ENCODE results near the gene CHADL.

CHADL gene

GRCh38 chr22:41245917-41246499, 5.3 kb upstream of the CHADL start:
- peaks cover 17% of the 10 kb centered on the region for H3K36me3 Mint-ChIP-seq (ENCODE audit: low read depth)
- no peak overlapping the region for H3K27ac Mint-ChIP-seq
- no peaks in the 10 kb centered on the region for H3K4me1 Mint-ChIP-seq (ENCODE audit: low read depth)

GRCh38 chr22:41243361-41243760, 2.6 kb upstream of the CHADL start:
- Mint-ChIP-seq H3K9me3 (no peaks in the 10 kb centered on the region), H3K4me1 (ENCODE audit: low read depth) (peaks cover 4% of the 10 kb centered on the region), H3K27me3 (ENCODE audit: low read depth) (peaks cover 4% of the 10 kb centered on the region), H3K36me3 (ENCODE audit: low read depth) (peaks cover 13% of the 10 kb centered on the region), H3K4me3 (no peak overlapping the region), H3K27ac (no peak overlapping the region)

More at GRCh38 chr22:41245917-41246499, 5.3 kb upstream of the CHADL start:
- Mint-ChIP-seq H3K4me3 (no peak overlapping the region), H3K27me3 (ENCODE audit: low read depth) (no peaks in the 10 kb centered on the region), H3K9me3 (no peaks in the 10 kb centered on the region)

- Mint-ChIP-seq H3K4me1 (ENCODE audit: low read depth) (peaks cover 4% of the 10 kb centered on the region), H3K4me3 (no peak overlapping the region), H3K9me3 (no peaks in the 10 kb centered on the region), H3K36me3 (ENCODE audit: low read depth) (peaks cover 10% of the 10 kb centered on the region), H3K27me3 (ENCODE audit: low read depth) (peaks cover 4% of the 10 kb centered on the region), H3K27ac (no peak overlapping the region)
Measured at GRCh38 chr22:41242396-41243117, 1.8 kb upstream of the CHADL start.

DNA sequence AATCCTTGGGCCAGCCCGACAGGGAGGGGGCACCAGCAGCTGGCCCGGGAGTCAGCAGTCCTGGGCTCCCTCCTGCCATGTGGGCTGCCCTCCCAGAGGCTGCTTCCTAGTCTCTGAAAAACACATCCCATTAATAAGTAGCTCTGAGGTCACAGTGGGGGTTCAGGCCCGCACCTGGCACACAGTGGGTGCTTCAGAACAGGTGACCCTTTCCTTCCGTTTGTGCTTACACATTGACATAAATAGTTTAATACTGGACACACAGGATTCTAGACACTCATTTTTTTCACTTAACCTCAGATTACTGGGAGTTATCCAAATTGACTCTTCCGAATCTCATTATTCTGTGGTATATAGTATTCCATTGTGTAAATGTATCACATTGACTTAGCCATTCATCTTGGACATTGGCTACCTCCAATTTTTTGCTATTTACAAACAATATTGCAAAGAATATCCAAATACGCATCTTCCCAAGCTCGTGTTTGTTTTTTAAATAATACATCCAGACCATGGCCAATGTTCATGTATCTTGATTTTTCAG, 474 bp upstream of the CHADL start:
- Mint-ChIP-seq H3K27ac (no peak overlapping the region), H3K4me1 (ENCODE audit: low read depth) (peaks cover 4% of the 10 kb centered on the region), H3K4me3 (no peak overlapping the region), H3K9me3 (no peaks in the 10 kb centered on the region), H3K36me3 (ENCODE audit: low read depth) (peaks cover 8% of the 10 kb centered on the region), H3K27me3 (ENCODE audit: low read depth) (peaks cover 4% of the 10 kb centered on the region)

DNA sequence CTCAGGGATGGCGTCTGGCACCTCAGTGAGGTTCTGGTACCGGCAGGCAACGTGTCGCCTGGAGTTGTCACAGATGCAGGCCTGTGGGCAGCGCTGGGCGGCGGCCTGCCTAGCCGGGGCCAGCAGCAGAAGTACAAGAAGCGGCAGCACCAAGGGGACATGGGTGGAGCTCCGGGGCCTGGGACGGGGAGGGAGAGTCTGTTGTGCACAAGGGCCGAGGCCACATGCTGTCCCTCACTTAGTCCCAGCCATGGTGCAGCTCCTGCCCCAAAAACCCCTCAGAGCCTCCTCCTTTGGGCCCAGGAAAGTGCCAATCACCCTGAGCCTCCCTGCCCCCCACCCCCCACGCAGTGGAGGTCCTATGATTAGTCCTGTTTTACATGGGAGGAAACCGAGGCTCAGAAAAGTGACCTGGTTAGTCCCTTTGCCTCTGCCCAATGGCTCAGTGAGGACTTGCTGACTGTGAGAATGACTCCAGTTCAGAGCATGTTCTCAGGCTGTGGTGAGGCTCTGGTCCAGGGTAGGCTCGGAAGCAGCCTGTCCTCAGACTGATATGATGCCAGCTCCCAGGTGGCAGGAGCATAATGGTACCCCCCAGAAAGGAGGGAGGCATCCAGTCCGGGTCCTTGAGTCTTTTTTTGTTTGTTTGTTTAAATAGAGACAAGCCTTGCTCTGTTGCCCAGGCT, 1.1 kb downstream of the CHADL start:
- no peak overlapping the region for H3K27ac Mint-ChIP-seq
- peaks cover 4% of the 10 kb centered on the region for H3K27me3 Mint-ChIP-seq (ENCODE audit: low read depth)
- peak overlapping the region; percentile 60 for H3K4me3 Mint-ChIP-seq
- no peaks in the 10 kb centered on the region for H3K9me3 Mint-ChIP-seq
- H3K4me1 Mint-ChIP-seq (ENCODE audit: low read depth), result peaks cover 4% of the 10 kb centered on the region
- peaks cover 3% of the 10 kb centered on the region for H3K36me3 Mint-ChIP-seq (ENCODE audit: low read depth)

GRCh38 chr22:41238570-41239442, 1.9 kb downstream of the CHADL start:
- H3K27me3 Mint-ChIP-seq (ENCODE audit: low read depth), result peaks cover 4% of the 10 kb centered on the region
- peaks cover 3% of the 10 kb centered on the region for H3K36me3 Mint-ChIP-seq (ENCODE audit: low read depth)
- H3K9me3 Mint-ChIP-seq, result no peaks in the 10 kb centered on the region
- H3K27ac Mint-ChIP-seq, result peak overlapping the region; percentile 38
- peak overlapping the region; percentile 60 for H3K4me3 Mint-ChIP-seq
- H3K4me1 Mint-ChIP-seq (ENCODE audit: low read depth), result peaks cover 4% of the 10 kb centered on the region

- Mint-ChIP-seq H3K4me3 (no peak overlapping the region), H3K9me3 (no peaks in the 10 kb centered on the region), H3K27me3 (ENCODE audit: low read depth) (peaks cover 4% of the 10 kb centered on the region), H3K4me1 (ENCODE audit: low read depth) (peaks cover 4% of the 10 kb centered on the region), H3K36me3 (ENCODE audit: low read depth) (peaks cover 3% of the 10 kb centered on the region), H3K27ac (no peak overlapping the region)
Measured at GRCh38 chr22:41237707-41238569, 2.8 kb downstream of the CHADL start.

DNA sequence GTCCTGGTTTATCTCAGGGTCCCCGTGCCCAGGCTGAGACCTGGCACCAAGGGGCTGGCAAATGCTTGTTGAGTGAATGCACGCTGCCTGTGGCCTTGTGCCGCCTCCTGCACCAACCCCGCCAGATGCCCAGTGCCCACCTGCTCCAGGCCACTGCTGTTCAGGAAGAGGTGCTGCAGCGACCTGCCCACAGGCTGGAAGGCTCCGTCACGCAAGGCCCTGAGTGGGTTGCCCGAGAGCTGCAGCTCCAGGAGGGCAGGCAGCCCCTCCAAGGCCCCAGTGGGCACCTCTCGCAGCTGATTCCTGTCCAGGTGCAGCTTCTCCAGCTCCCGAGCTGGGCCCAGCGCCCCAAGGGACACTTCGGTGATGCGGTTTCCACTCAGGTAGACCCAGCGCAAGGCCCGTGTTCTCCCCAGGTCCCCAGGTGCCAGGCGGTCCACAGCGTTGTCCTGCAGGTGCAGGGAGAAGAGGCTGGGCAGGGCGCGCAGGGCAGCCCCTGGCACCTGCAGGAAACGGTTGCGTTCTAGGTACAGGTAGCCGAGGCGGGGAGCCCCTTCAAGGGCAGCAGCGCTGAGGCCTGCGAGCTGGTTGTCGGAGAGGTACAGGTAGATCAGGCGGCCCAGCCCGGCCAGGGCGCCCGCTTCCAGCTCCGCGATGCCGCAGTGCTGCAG, 3.6 kb downstream of the CHADL start:
- Mint-ChIP-seq H3K27ac (no peak overlapping the region), H3K4me1 (ENCODE audit: low read depth) (peaks cover 4% of the 10 kb centered on the region), H3K4me3 (peak overlapping the region; percentile 69), H3K27me3 (ENCODE audit: low read depth) (peaks cover 4% of the 10 kb centered on the region), H3K36me3 (ENCODE audit: low read depth) (peaks cover 3% of the 10 kb centered on the region), H3K9me3 (no peaks in the 10 kb centered on the region)

DNA sequence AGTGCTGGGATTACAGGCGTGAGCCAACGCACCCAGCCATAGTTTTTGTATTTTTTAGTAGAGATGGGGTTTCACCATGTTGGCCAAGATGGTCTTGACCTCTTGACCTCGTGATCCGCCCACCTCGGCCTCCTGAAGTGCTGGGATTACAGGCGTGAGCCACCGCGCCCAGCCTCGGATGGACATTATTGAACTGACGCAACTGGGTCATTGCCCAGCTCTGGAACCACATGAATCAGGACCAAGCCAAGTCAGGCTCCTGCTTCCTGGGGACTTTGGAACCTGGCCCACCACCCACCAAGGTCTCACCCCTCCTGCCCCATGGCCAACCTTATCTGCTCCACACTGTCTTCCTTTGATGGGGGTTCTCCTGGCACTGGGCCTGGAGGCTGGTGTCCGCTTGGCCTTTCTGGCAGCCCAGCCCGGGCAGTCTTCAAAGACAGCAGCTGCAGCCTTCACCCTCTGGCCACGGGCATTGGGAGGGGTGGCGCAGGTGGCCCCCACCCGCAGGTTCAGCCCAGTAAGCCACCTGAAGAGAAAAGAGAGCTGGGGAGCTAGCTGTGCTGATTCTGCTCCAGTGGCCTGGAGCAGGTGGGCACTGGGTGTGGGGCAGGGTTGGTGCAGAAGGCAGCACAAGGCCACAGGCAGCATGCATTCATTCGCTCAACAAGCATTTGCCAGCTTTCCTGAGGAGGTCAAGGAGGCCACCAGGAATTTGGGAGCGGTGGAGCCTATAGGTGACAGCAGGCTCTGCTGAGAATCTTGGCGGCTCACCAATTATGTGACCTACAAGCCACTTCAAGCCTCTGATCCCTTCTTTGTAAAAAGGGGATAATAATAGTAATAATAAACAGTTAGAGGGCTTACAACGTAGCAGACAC, 5.7 kb downstream of the CHADL start:
- H3K27me3 Mint-ChIP-seq (ENCODE audit: low read depth), result peaks cover 4% of the 10 kb centered on the region
- no peak overlapping the region for H3K27ac Mint-ChIP-seq
- no peak overlapping the region for H3K4me3 Mint-ChIP-seq
- H3K4me1 Mint-ChIP-seq (ENCODE audit: low read depth), result peaks cover 4% of the 10 kb centered on the region
- peaks cover 5% of the 10 kb centered on the region for H3K36me3 Mint-ChIP-seq (ENCODE audit: low read depth)
- H3K9me3 Mint-ChIP-seq, result no peaks in the 10 kb centered on the region

- no peak overlapping the region for H3K4me3 Mint-ChIP-seq
- no peaks in the 10 kb centered on the region for H3K4me1 Mint-ChIP-seq (ENCODE audit: low read depth)
- H3K27ac Mint-ChIP-seq, result no peak overlapping the region
- no peaks in the 10 kb centered on the region for H3K9me3 Mint-ChIP-seq
- H3K36me3 Mint-ChIP-seq (ENCODE audit: low read depth), result peaks cover 6% of the 10 kb centered on the region
- no peaks in the 10 kb centered on the region for H3K27me3 Mint-ChIP-seq (ENCODE audit: low read depth)
Measured at GRCh38 chr22:41231369-41231768, 9.4 kb downstream of the CHADL start.

DNA sequence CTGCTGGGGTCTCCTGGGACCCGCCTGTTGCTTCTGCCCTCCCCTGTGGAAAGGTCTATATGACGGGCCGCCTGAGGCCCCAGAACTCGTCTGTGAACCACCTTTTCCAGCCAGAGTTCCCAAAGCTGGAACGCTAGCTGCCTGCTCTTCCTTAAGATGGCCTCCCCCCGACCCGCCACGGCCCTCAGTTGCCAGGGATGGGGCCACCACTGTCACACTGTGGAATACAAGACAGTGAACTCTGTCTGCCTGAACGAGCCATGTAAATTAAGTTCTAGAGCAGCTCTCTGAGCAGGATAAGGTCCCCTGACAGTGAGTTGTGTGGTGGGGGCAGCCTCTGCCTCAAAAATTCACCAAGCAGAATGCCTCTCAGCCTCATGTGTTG, 10.3 kb downstream of the CHADL start:
- Mint-ChIP-seq H3K27ac (no peak overlapping the region), H3K27me3 (ENCODE audit: low read depth) (no peaks in the 10 kb centered on the region), H3K36me3 (ENCODE audit: low read depth) (peaks cover 10% of the 10 kb centered on the region), H3K4me1 (ENCODE audit: low read depth) (no peaks in the 10 kb centered on the region), H3K4me3 (no peak overlapping the region), H3K9me3 (no peaks in the 10 kb centered on the region)

DNA sequence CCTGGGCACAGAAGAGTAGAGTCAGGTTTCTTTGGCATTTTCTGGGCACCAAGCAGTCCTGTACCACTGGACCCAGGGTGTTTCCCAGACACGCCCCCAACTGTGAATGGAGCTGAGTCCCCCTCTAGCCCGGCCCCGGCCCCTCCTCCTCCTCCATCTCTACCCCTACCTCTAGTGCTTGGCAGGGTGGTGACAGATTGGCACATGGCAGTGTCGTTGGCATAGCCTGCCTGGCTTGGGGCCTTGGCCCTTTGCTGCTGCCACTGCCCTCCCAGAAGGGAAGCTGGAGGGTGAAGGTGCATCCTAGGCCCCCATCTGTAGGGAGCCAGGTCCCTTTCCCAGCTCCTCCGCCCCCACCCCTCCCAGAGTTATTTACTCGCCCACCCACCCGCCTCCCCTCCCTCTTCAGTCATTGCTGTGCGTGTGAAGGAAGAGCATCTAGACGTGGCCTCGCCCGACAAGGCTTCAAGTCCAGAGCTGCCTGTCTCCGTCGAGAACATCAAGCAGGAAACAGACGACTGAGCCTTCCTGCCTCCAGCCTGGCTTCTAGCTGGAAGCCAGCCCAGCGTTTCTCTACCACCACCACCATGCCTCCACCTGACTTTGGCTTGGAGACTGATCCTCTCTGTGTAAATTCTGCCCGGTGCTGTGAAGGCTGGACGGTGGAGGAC, 10.9 kb downstream of the CHADL start:
- Mint-ChIP-seq H3K9me3 (no peaks in the 10 kb centered on the region), H3K27ac (no peak overlapping the region), H3K4me1 (ENCODE audit: low read depth) (no peaks in the 10 kb centered on the region), H3K36me3 (ENCODE audit: low read depth) (peaks cover 12% of the 10 kb centered on the region), H3K4me3 (no peak overlapping the region), H3K27me3 (ENCODE audit: low read depth) (no peaks in the 10 kb centered on the region)

Data from T-helper 1 cell treated with Interleukin-12 subunit alpha and Interleukin-12 subunit beta and Interleukin-4 antibody, amounts not matched to agents 30 μg/mL and 1 μg/mL, for 36 hours (primary cell).